ENCODE measurements around the gene USP7. TPM values are rescaled to one million over a fixed set of nuclear protein-coding genes. Genes with fewer than 3 reads are reported as not detected.

The USP7 gene
- total and polyA plus RNA-seq, 7 donors: 41.6 to 135 (median 108) TPM

GRCh38 chr16:9003322-9003721, 39.6 kb upstream of the USP7 start:
- ATAC-seq (no peak), DNase-seq (no peak)
- no peaks in the 10 kb centered on the region for H3K36me3 ChIP-seq (ENCODE audit: insufficient read depth in 1 of 2, low read depth in 1 of 2)
- H3K4me1 ChIP-seq: no peaks in the 10 kb centered on the region
- H3K4me3 ChIP-seq: no peak overlapping the region
- no peak for TF ChIP-seq CTCF (IDR thresholded peaks at IDR 0.05)
- H3K27me3 ChIP-seq (ENCODE audit: insufficient read depth in 3 of 3, low read length in 2 of 3): no peaks in the 10 kb centered on the region
- H3K9me3 ChIP-seq: no peaks in the 10 kb centered on the region
- 72 to 88% (median 75%) methylated on average over 5 of the region's 5 CpGs for WGBS, 3 donors
- intact Hi-C loops (cut with DNase I): loop anchor here (10.0 kb wide), 3 partner anchors 79 to 439 kb away; partner anchors contain the start of genes PMM2 (in 1 of the 2) and TMEM186 (in 1 of the 2)
- H3K27ac ChIP-seq: no peak overlapping the region

GRCh38 chr16:9002042-9002441, 38.3 kb upstream of the USP7 start:
- H3K27me3 ChIP-seq (ENCODE audit: insufficient read depth in 3 of 3, low read length in 2 of 3): no peaks in the 10 kb centered on the region
- no peak overlapping the region for H3K4me3 ChIP-seq
- DNase-seq (no peak), ATAC-seq (no peak)
- intact Hi-C loops (cut with DNase I): loop anchor here (10.0 kb wide), 3 partner anchors 77 to 437 kb away; partner anchors contain the start of genes PMM2 (in 1 of the 2) and TMEM186 (in 1 of the 2)
- no peak for TF ChIP-seq CTCF (IDR thresholded peaks at IDR 0.05)
- no peaks in the 10 kb centered on the region for H3K36me3 ChIP-seq (ENCODE audit: insufficient read depth in 1 of 2, low read depth in 1 of 2)
- WGBS, 3 donors: 63 to 66% (median 65%) methylated on average over 2 of the region's 2 CpGs
- H3K27ac ChIP-seq: no peak overlapping the region
- H3K9me3 ChIP-seq: no peaks in the 10 kb centered on the region
- no peaks in the 10 kb centered on the region for H3K4me1 ChIP-seq

GRCh38 chr16:9000664-9001063, 37.0 kb upstream of the USP7 start:
- DNase-seq (no peak), ATAC-seq (no peak)
- no peak for TF ChIP-seq CTCF (IDR thresholded peaks at IDR 0.05)
- 92 to 95% (median 93%) methylated on average over 2 of the region's 2 CpGs for WGBS, 3 donors
- Histone ChIP-seq H3K27me3 (ENCODE audit: insufficient read depth in 3 of 3, low read length in 2 of 3) (no peaks in the 10 kb centered on the region), H3K4me1 (no peaks in the 10 kb centered on the region), H3K36me3 (ENCODE audit: insufficient read depth in 1 of 2, low read depth in 1 of 2) (no peaks in the 10 kb centered on the region), H3K9me3 (no peaks in the 10 kb centered on the region), H3K4me3 (no peak overlapping the region), H3K27ac (no peak overlapping the region)
- intact Hi-C loops (cut with DNase I): loop anchor here (10.0 kb wide), 3 partner anchors 76 to 436 kb away; partner anchors contain the start of genes PMM2 (in 1 of the 2) and TMEM186 (in 1 of the 2)

- no peak for DNase-seq
- Histone ChIP-seq H3K36me3 (ENCODE audit: insufficient read depth in 1 of 2, low read depth in 1 of 2) (no peaks in the 10 kb centered on the region), H3K27ac (no peak overlapping the region), H3K9me3 (no peaks in the 10 kb centered on the region), H3K27me3 (ENCODE audit: insufficient read depth in 3 of 3, low read length in 2 of 3) (no peaks in the 10 kb centered on the region), H3K4me3 (no peak overlapping the region), H3K4me1 (no peaks in the 10 kb centered on the region)
- TF ChIP-seq CTCF (IDR thresholded peaks at IDR 0.05): no peak
- ATAC-seq: no peak
- 70 to 80% (median 78%) methylated on average over 4 of the region's 4 CpGs for WGBS, 3 donors
- intact Hi-C loops (cut with DNase I): loop anchor here (10.0 kb wide), 3 partner anchors 75 to 435 kb away; partner anchors contain the start of genes PMM2 (in 1 of the 2) and TMEM186 (in 1 of the 2)
Observed at GRCh38 chr16:8999800-9000199, 36.1 kb upstream of the USP7 start.

GRCh38 chr16:8998108-8998507, 34.4 kb upstream of the USP7 start:
- intact Hi-C loops (cut with DNase I): no loop called here
- WGBS, 3 donors: 23 to 30% (median 29%) methylated on average over 1 of the region's 1 CpG
- H3K9me3 ChIP-seq: no peaks in the 10 kb centered on the region

More at GRCh38 chr16:8998108-8998507, 34.4 kb upstream of the USP7 start:
- no peaks in the 10 kb centered on the region for H3K4me1 ChIP-seq
- TF ChIP-seq CTCF (IDR thresholded peaks at IDR 0.05): no peak
- ATAC-seq (no peak), DNase-seq (no peak)
- H3K36me3 ChIP-seq (ENCODE audit: insufficient read depth in 1 of 2, low read depth in 1 of 2): no peaks in the 10 kb centered on the region
- no peaks in the 10 kb centered on the region for H3K27me3 ChIP-seq (ENCODE audit: insufficient read depth in 3 of 3, low read length in 2 of 3)
- H3K27ac ChIP-seq: no peak overlapping the region
- H3K4me3 ChIP-seq: no peak overlapping the region

Measured in psoas muscle (tissue), 8 donors.